Measurements from ENCODE around the gene FANCD2. TPM values are rescaled to one million over a fixed set of nuclear protein-coding genes. Genes with fewer than 3 reads are reported as not detected.
A peak's percentile ranks its signal among the peaks of the same experiment; 100 is the strongest.

FANCD2 gene
- total and polyA plus RNA-seq, 2 experiments from 2014 or later = 61.5 to 71.6 TPM

- no peaks in the 10 kb centered on the region for H3K4me1 Mint-ChIP-seq
- peak; percentile 7 for DNase-seq (ENCODE audit: low spot score)
- H3K27me3 Mint-ChIP-seq (ENCODE audit: insufficient read depth, low read depth, poor library complexity) = no peaks in the 10 kb centered on the region
- Histone ChIP-seq H3K4me2 (no peak within 1 kb of the TSS), H2AFZ (no peak within 1 kb of the TSS), H3K9me2 (ENCODE audit: insufficient read depth) (no peaks in the 10 kb centered on the region), H3K4me3 (no peak within 1 kb of the TSS), H4K20me1 (replicated peaks; ENCODE audit: insufficient read depth) (no peaks in the 10 kb centered on the region), H3K27ac (ENCODE audit: low read depth) (no peak within 1 kb of the TSS), H3K27me3 (ENCODE audit: insufficient read depth) (no peaks in the 10 kb centered on the region), H3K36me3 (ENCODE audit: insufficient read depth) (no peaks in the 10 kb centered on the region), H3F3A (replicated peaks; ENCODE audit: low read depth) (no peaks in the 10 kb centered on the region), H3K4me1 (ENCODE audit: insufficient read depth) (no peaks in the 10 kb centered on the region), H3K79me2 (replicated peaks; ENCODE audit: insufficient read depth) (no peaks in the 10 kb centered on the region)
- no peak within 1 kb of the TSS for H3K27ac Mint-ChIP-seq
- no peak within 1 kb of the TSS for H3K4me3 Mint-ChIP-seq
- TF ChIP-seq NANOG (IDR thresholded peaks at IDR 0.05; ENCODE audit: borderline replicate concordance) = no peak
- no peak for TF ChIP-seq POLR2AphosphoS5 (IDR thresholded peaks at IDR 0.05; ENCODE audit: low read depth)
- H3K36me3 Mint-ChIP-seq (ENCODE audit: low read depth) = no peaks in the 10 kb centered on the region
- H3K9me3 Mint-ChIP-seq = no peaks in the 10 kb centered on the region
- ATAC-seq = peak; percentile 54
These were observed 81.9 kb downstream of the FANCD2 start, which contains the start of gene FANCD2OS for GRCh38 chr3:10108091-10108490. FANCD2OS (minus strand) TSS chr3:10108255; CDS start chr3:10104774, 3,481 bp downstream.

- Histone ChIP-seq H2AFZ (peak within 1 kb of the TSS; percentile 91; the same call in 1 of the 2 replicates), H3K9me2 (ENCODE audit: insufficient read depth) (no peaks in the 10 kb centered on the region), H3K36me3 (ENCODE audit: insufficient read depth) (no peaks in the 10 kb centered on the region; the same call in 1 of the 2 replicates), H3K4me1 (ENCODE audit: insufficient read depth) (peaks cover 4% of the 10 kb centered on the region), H3K79me2 (replicated peaks; ENCODE audit: insufficient read depth) (peaks cover 47% of the 10 kb centered on the region), H4K20me1 (replicated peaks; ENCODE audit: insufficient read depth) (peaks cover 7% of the 10 kb centered on the region; the same call in 1 of the 2 replicates), H3K27ac (ENCODE audit: low read depth) (peak within 1 kb of the TSS; percentile 83; the same call in 1 of the 2 replicates), H3K4me3 (peak within 1 kb of the TSS; percentile 98), H3K4me2 (peak within 1 kb of the TSS; percentile 96), H3K27me3 (ENCODE audit: insufficient read depth) (no peaks in the 10 kb centered on the region), H3F3A (replicated peaks; ENCODE audit: low read depth) (0 out of 2 replicates have a peak, but pooled peaks cover 4% of the 10 kb centered on the region)
- Mint-ChIP-seq H3K4me3 (peak within 1 kb of the TSS; percentile 99), H3K9me3 (no peaks in the 10 kb centered on the region; the same call in 2 of the 3 replicates), H3K27me3 (ENCODE audit: insufficient read depth, low read depth, poor library complexity) (peaks cover 10% of the 10 kb centered on the region), H3K27ac (peak within 1 kb of the TSS; percentile 87), H3K4me1 (peaks cover 6% of the 10 kb centered on the region), H3K36me3 (ENCODE audit: low read depth) (peaks cover 6% of the 10 kb centered on the region; the same call in 1 of the 3 replicates)
- peak; percentile 95 for DNase-seq (ENCODE audit: low spot score)
- peak; percentile 94 for ATAC-seq
- TF ChIP-seq EZH2 (IDR thresholded peaks at IDR 0.05; ENCODE audit: low read depth, unreplicated experiment) = no peak
- peak; percentile 99 for TF ChIP-seq POLR2AphosphoS5 (IDR thresholded peaks at IDR 0.05; ENCODE audit: low read depth)
- TF ChIP-seq EZH2phosphoT487 (IDR thresholded peaks at IDR 0.05; ENCODE audit: unreplicated experiment) = no peak
- TF ChIP-seq CREB1 (CRISPR knock-in tag; IDR thresholded peaks at IDR 0.05; ENCODE audit: low read depth) = peak; percentile 68
These were observed 89.3 kb downstream of the FANCD2 start, which contains the start of gene BRK1 for GRCh38 chr3:10115326-10116137. BRK1 (plus strand) TSS chr3:10115675; CDS start chr3:10115702, 27 bp downstream.

GRCh38 chr3:10116138-10116460, 89.9 kb downstream of the FANCD2 start:
- H3K4me3 Mint-ChIP-seq = peak overlapping the region; percentile 99
- Histone ChIP-seq H3K4me2 (peak overlapping the region; percentile 96), H2AFZ (peak overlapping the region; percentile 87; the same call in 1 of the 2 replicates), H3K4me3 (peak overlapping the region; percentile 98), H3K9me2 (ENCODE audit: insufficient read depth) (no peaks in the 10 kb centered on the region), H3K79me2 (replicated peaks; ENCODE audit: insufficient read depth) (peaks cover 53% of the 10 kb centered on the region), H3K4me1 (ENCODE audit: insufficient read depth) (peaks cover 4% of the 10 kb centered on the region), H4K20me1 (replicated peaks; ENCODE audit: insufficient read depth) (peaks cover 13% of the 10 kb centered on the region; the same call in 1 of the 2 replicates), H3F3A (replicated peaks; ENCODE audit: low read depth) (0 out of 2 replicates have a peak, but pooled peaks cover 4% of the 10 kb centered on the region), H3K27me3 (ENCODE audit: insufficient read depth) (no peaks in the 10 kb centered on the region), H3K36me3 (ENCODE audit: insufficient read depth) (peaks cover 5% of the 10 kb centered on the region; the same call in 1 of the 2 replicates), H3K27ac (ENCODE audit: low read depth) (no peak overlapping the region; the same call in 1 of the 2 replicates)
- H3K9me3 Mint-ChIP-seq = no peaks in the 10 kb centered on the region; the same call in 2 of the 3 replicates
- peak; percentile 24 for ATAC-seq
- H3K27me3 Mint-ChIP-seq (ENCODE audit: insufficient read depth, low read depth, poor library complexity) = peaks cover 10% of the 10 kb centered on the region
- DNase-seq (ENCODE audit: low spot score) = no peak
- H3K27ac Mint-ChIP-seq = peak overlapping the region; percentile 66; the same call in 1 of the 2 replicates
- H3K4me1 Mint-ChIP-seq = peaks cover 6% of the 10 kb centered on the region
- peaks cover 9% of the 10 kb centered on the region; the same call in 1 of the 3 replicates for H3K36me3 Mint-ChIP-seq (ENCODE audit: low read depth)
- TF ChIP-seq ETS1 (IDR thresholded peaks at IDR 0.05) = no peak
- no peak for TF ChIP-seq POLR2AphosphoS5 (IDR thresholded peaks at IDR 0.05; ENCODE audit: low read depth)
- TF ChIP-seq EZH2 (IDR thresholded peaks at IDR 0.05; ENCODE audit: low read depth, unreplicated experiment) = no peak
- TF ChIP-seq REST (IDR thresholded peaks at IDR 0.05; ENCODE audit: unreplicated experiment) = no peak
- no peak for TF ChIP-seq ZNF114 (CRISPR knock-in tag; IDR thresholded peaks at IDR 0.05)
- TF ChIP-seq STAT1 (IDR thresholded peaks at IDR 0.05; ENCODE audit: unreplicated experiment) = no peak
- TF ChIP-seq ZNF331 (CRISPR knock-in tag; IDR thresholded peaks at IDR 0.05; ENCODE audit: low read depth) = no peak
- no peak for TF ChIP-seq CREB1 (CRISPR knock-in tag; IDR thresholded peaks at IDR 0.05; ENCODE audit: low read depth)
